K562 (cell line): ENCODE results near the gene NPR2. TPM values are rescaled to one million over a fixed set of nuclear protein-coding genes. Genes with fewer than 3 reads are reported as not detected.

ENCODE experiments used
- ARID1B ChIP-seq: fragments of 450-650 bp; IDR thresholded peaks from 2 replicates; pipeline ENCODE4 v1.6.1; 2016; ENCODE audit warnings: antibody characterized with exemption, mild to moderate bottlenecking, inconsistent platforms
- CBX1 ChIP-seq: sonication (generic); IDR thresholded peaks from 2 replicates; pipeline ENCODE4 v1.6.1; 2016; ENCODE audit warnings: antibody characterized with exemption, low read depth, mild to moderate bottlenecking
- EZH2 ChIP-seq: IDR thresholded peaks from 2 replicates; pipeline ENCODE4 v1.6.1; 2012; ENCODE audit warnings: low read depth, mild to moderate bottlenecking, inconsistent platforms, low read length, borderline replicate concordance
- IFI16 ChIP-seq: fragments of 250-450 bp; sonication (Bioruptor Pico); IDR thresholded peaks from 2 replicates; pipeline ENCODE4 v2.1.2; 2022; ENCODE audit warnings: mild to moderate bottlenecking, inconsistent platforms
- NR2C2 ChIP-seq, 2 experiments: fragments of 200-800 bp in 1 of 2; sonication (Bioruptor generic) in 1 of 2; sonication (generic) in 1 of 2; formaldehyde crosslinking in 1 of 2; IDR thresholded peaks; 2 replicates each; pipeline versions ENCODE4 v1.6.1 to v1.8.0; 2016 to 2022; ENCODE audit warnings: mild to moderate bottlenecking in 1 of 2, missing compliant biosample characterization in 1 of 2, missing genetic modification characterization in 1 of 2, missing genetic modification reagents in 1 of 2
- ZFP1 ChIP-seq: fragments of 450-650 bp; formaldehyde crosslinking; IDR thresholded peaks from 2 replicates; pipeline ENCODE4 v1.4.0; 2020; ENCODE audit warnings: mild to moderate bottlenecking, mixed read lengths
- ZFX ChIP-seq: sonication (generic); formaldehyde crosslinking; IDR thresholded peaks from 2 replicates; pipeline ENCODE4 v1.8.0; 2022; ENCODE audit warnings: mild to moderate bottlenecking, missing genetic modification reagents, moderate library complexity
- ZNF121 ChIP-seq: sonication (generic); formaldehyde crosslinking; conservative IDR thresholded peaks from 2 replicates; pipeline ENCODE4 v1.8.0; 2022; ENCODE audit warnings: missing genetic modification reagents
- ZNF311 ChIP-seq: fragments of 250-450 bp; sonication (Bioruptor Pico); IDR thresholded peaks from 2 replicates; pipeline ENCODE4 v1.4.0; 2020; ENCODE audit warnings: mild to moderate bottlenecking, moderate library complexity
- polyA plus RNA-seq, 8 experiments: library from polyadenylated mRNA; depleted of rRNA in 4 of 8; stranded (reverse) in 5 of 8; unstranded in 3 of 8; fragments of >200 nt; fragmentation: Nextera tagmentation in 2 of 8; fragmentation: Illumina TruSeq in 1 of 8; extraction: Ambion mirVana in 2 of 8; extraction: Trizol in 1 of 8; gene quantifications; 2 replicates each; pipeline versions ENCODE4 v1.2.1 to v1.2.3, GENCODE V29; 2011 to 2014; ENCODE audit warnings: inconsistent platforms in 1 of 8, missing spikeins in 1 of 8
- total RNA-seq, 7 experiments: library from RNA; depleted of rRNA in 6 of 7; stranded (reverse); fragments of >200 nt in 6 of 7; fragmentation: Illumina TruSeq in 2 of 7; extraction: Trizol in 2 of 7; gene quantifications; 2 replicates each; pipeline versions ENCODE4 v1.2.1 to v1.2.3, GENCODE V29; 2011 to 2021; ENCODE audit warnings: low replicate concordance in 1 of 7
- TF ChIP-seq, protein P1 (sequence below), 3 experiments: IDR thresholded peaks in 2 of 3; conservative IDR thresholded peaks in 1 of 3; 2 replicates each; pipeline ENCODE4 v1.5.1; 2011 to 2012; ENCODE audit warnings: low read length in 3 of 3, mild to moderate bottlenecking in 3 of 3, control low read depth in 2 of 3, improper control_type of control experiment in 1 of 3, inconsistent platforms in 1 of 3, low read depth in 1 of 3, mixed read lengths in 1 of 3, moderate library complexity in 1 of 3; ENCODE audit not compliant: insufficient read depth in 2 of 3
- TF ChIP-seq, protein P2 (sequence below): fragments of 450-650 bp; IDR thresholded peaks from 2 replicates; pipeline ENCODE4 v1.6.1; 2018; ENCODE audit not compliant: partially characterized antibody
- TF ChIP-seq, protein P3 (sequence below): sonication (generic); formaldehyde crosslinking; IDR thresholded peaks from 2 replicates; pipeline ENCODE4 v1.8.1; 2023; ENCODE audit warnings: mild to moderate bottlenecking, missing genetic modification reagents
- TF ChIP-seq, protein P4 (sequence below): sonication (generic); formaldehyde crosslinking; IDR thresholded peaks from 2 replicates; pipeline ENCODE4 v1.8.1; 2022; ENCODE audit warnings: missing genetic modification reagents

The NPR2 gene
- total and polyA plus RNA-seq, 9 of the 15 experiments (the other 6 are each of a cell fraction or from before 2014, with no cell fraction given) = 2.4 to 12.9 (median 6.0) TPM

DNA sequence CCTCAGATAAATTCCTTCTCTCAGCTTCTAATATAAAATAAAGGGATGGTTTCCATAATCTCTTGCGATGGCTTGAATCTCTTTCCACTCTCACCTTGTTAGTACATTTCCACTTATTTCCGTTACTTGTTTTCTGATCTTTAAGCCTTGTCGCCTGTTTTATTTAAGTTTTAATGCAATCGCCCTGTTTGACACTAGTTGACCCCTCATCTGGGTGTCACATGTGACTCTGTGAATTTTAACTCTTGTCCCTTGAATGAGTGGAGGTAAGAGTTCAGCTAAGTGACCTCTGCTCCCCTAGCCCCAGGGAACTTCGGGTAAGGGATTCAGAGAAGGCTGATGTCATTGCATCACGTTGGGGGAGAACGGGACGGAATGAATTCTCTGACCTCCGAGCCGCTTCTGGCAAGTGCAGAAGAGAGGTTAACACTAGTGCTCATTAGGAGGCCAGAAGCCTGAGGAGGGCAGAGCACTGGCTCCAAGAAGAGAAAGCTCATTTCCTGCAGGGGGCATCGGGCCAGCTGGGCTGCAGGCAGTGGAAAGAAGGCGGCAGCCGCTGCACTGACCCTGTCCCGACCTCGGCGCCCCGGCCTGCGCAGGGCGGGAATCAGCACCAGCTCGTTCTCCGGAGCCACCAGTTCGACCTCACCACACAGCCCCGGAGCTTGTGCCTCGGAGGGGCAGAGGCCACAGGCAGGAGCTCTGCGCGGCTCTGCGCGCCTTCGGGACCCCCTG lies 22.9 kb downstream of the NPR2 start (continued):
- TF ChIP-seq NR2C2 (CRISPR knock-in tag; IDR thresholded peaks at IDR 0.05) (no peak), NR2C2 (tag; IDR thresholded peaks at IDR 0.05) (peak; percentile 95), EZH2 (no peak), ZNF121 (CRISPR knock-in tag) (peak; percentile 24; the same call in 1 of the 2 replicates), ZFP1 (CRISPR knock-in tag) (no peak), ARID1B (0 out of 2 replicates have a peak, but pooled peaks have one; percentile 6), IFI16 (CRISPR knock-in tag) (no peak), ZFX (peak; percentile 72), CBX1 (no peak; the same call in 1 of the 2 replicates), ZNF311 (CRISPR knock-in tag) (no peak)
- TF ChIP-seq, protein P1, sequence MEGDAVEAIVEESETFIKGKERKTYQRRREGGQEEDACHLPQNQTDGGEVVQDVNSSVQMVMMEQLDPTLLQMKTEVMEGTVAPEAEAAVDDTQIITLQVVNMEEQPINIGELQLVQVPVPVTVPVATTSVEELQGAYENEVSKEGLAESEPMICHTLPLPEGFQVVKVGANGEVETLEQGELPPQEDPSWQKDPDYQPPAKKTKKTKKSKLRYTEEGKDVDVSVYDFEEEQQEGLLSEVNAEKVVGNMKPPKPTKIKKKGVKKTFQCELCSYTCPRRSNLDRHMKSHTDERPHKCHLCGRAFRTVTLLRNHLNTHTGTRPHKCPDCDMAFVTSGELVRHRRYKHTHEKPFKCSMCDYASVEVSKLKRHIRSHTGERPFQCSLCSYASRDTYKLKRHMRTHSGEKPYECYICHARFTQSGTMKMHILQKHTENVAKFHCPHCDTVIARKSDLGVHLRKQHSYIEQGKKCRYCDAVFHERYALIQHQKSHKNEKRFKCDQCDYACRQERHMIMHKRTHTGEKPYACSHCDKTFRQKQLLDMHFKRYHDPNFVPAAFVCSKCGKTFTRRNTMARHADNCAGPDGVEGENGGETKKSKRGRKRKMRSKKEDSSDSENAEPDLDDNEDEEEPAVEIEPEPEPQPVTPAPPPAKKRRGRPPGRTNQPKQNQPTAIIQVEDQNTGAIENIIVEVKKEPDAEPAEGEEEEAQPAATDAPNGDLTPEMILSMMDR (IDR thresholded peaks at IDR 0.05 in 2 of 3, conservative IDR thresholded peaks at IDR 0.05 in 1 of 3; ENCODE audit: insufficient read depth in 2 of 3, low read depth in 1 of 3, low read length in 3 of 3) = peak; percentile 34 to 53 (median 34); a peak in 5 of 6 replicates
- TF ChIP-seq, protein P2, sequence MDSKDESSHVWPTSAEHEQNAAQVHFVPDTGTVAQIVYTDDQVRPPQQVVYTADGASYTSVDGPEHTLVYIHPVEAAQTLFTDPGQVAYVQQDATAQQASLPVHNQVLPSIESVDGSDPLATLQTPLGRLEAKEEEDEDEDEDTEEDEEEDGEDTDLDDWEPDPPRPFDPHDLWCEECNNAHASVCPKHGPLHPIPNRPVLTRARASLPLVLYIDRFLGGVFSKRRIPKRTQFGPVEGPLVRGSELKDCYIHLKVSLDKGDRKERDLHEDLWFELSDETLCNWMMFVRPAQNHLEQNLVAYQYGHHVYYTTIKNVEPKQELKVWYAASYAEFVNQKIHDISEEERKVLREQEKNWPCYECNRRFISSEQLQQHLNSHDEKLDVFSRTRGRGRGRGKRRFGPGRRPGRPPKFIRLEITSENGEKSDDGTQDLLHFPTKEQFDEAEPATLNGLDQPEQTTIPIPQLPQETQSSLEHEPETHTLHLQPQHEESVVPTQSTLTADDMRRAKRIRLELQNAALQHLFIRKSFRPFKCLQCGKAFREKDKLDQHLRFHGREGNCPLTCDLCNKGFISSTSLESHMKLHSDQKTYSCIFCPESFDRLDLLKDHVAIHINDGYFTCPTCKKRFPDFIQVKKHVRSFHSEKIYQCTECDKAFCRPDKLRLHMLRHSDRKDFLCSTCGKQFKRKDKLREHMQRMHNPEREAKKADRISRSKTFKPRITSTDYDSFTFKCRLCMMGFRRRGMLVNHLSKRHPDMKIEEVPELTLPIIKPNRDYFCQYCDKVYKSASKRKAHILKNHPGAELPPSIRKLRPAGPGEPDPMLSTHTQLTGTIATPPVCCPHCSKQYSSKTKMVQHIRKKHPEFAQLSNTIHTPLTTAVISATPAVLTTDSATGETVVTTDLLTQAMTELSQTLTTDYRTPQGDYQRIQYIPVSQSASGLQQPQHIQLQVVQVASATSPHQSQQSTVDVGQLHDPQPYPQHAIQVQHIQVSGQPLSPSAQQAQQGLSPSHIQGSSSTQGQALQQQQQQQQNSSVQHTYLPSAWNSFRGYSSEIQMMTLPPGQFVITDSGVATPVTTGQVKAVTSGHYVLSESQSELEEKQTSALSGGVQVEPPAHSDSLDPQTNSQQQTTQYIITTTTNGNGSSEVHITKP = no peak
- TF ChIP-seq, protein P3, sequence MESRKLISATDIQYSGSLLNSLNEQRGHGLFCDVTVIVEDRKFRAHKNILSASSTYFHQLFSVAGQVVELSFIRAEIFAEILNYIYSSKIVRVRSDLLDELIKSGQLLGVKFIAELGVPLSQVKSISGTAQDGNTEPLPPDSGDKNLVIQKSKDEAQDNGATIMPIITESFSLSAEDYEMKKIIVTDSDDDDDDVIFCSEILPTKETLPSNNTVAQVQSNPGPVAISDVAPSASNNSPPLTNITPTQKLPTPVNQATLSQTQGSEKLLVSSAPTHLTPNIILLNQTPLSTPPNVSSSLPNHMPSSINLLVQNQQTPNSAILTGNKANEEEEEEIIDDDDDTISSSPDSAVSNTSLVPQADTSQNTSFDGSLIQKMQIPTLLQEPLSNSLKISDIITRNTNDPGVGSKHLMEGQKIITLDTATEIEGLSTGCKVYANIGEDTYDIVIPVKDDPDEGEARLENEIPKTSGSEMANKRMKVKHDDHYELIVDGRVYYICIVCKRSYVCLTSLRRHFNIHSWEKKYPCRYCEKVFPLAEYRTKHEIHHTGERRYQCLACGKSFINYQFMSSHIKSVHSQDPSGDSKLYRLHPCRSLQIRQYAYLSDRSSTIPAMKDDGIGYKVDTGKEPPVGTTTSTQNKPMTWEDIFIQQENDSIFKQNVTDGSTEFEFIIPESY = peak; percentile 44; the same call in 1 of the 2 replicates
- TF ChIP-seq, protein P4, sequence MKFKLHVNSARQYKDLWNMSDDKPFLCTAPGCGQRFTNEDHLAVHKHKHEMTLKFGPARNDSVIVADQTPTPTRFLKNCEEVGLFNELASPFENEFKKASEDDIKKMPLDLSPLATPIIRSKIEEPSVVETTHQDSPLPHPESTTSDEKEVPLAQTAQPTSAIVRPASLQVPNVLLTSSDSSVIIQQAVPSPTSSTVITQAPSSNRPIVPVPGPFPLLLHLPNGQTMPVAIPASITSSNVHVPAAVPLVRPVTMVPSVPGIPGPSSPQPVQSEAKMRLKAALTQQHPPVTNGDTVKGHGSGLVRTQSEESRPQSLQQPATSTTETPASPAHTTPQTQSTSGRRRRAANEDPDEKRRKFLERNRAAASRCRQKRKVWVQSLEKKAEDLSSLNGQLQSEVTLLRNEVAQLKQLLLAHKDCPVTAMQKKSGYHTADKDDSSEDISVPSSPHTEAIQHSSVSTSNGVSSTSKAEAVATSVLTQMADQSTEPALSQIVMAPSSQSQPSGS (CRISPR knock-in tag) = no peak
